IMR-90 (cell line): Measurements from ENCODE around the gene TIGAR. TPM values are rescaled to one million over a fixed set of nuclear protein-coding genes. Genes with fewer than 3 reads are reported as not detected.

Source experiments
- ATAC-seq: fragments of 200-7000 bp; cut with Tn5 transposase; 2 replicates; pipeline ENCODE4 v1.9.1; 2020; ENCODE audit warnings: low read depth, mild to moderate bottlenecking, moderate library complexity
- BruUV-seq: library from RNA; stranded (reverse); fragments of 400-500 nt; replicated peaks from 2 replicates; lab custom pipeline; 2021; lab: Mats Ljungman, UMichigan
- CTCF ChIA-PET: fragments of 300-600 bp; formaldehyde crosslinking; extraction: SDS; loops from one replicate; lab custom pipeline; 2021; ENCODE audit warnings: antibody characterized with exemption; lab: Yijun Ruan, JAX
- POLR2A ChIA-PET: fragments of 300-600 bp; sonication (Branson Sonifier 250); formaldehyde crosslinking; loops from one replicate; lab custom pipeline; 2022; ENCODE audit warnings: antibody characterized with exemption; ENCODE audit not compliant: unreplicated experiment; lab: Charles Lee
- DNase-seq: peaks from one replicate; pipeline ENCODE4 v3.0.0; 2013
- H2AFZ ChIP-seq: replicated peaks from 2 replicates; pipeline ENCODE3; 2013; ENCODE audit warnings: low read length, mild to moderate bottlenecking; ENCODE audit not compliant: poor library complexity
- H2AK5ac ChIP-seq: 2 replicates; pipeline ENCODE4 v1.6.1; 2013; ENCODE audit warnings: low read depth, low read length, inconsistent platforms
- H2AK9ac ChIP-seq: replicated peaks from 2 replicates; pipeline ENCODE3; 2013; ENCODE audit warnings: mild to moderate bottlenecking, low read depth, low read length, moderate library complexity; ENCODE audit not compliant: poor library complexity
- H2BK120ac ChIP-seq: 2 replicates; pipeline ENCODE4 v1.6.1; 2013; ENCODE audit warnings: low read depth, low read length, inconsistent platforms
- H2BK15ac ChIP-seq: 3 replicates; pipeline ENCODE4 v1.6.1; 2013; ENCODE audit warnings: low read depth, low read length, inconsistent platforms
- H2BK20ac ChIP-seq: 2 replicates; pipeline ENCODE4 v1.6.1; 2013; ENCODE audit warnings: low read depth, mild to moderate bottlenecking, inconsistent platforms, low read length, moderate library complexity
- H2BK5ac ChIP-seq: 2 replicates; pipeline ENCODE4 v1.6.1; 2013; ENCODE audit warnings: mild to moderate bottlenecking, low read depth, low read length, inconsistent platforms; ENCODE audit not compliant: poor library complexity, severe bottlenecking
- H3K14ac ChIP-seq: replicated peaks from 2 replicates; pipeline ENCODE4 v1.6.1; 2013; ENCODE audit warnings: low read depth, low read length, inconsistent platforms
- H3K18ac ChIP-seq: 2 replicates; pipeline ENCODE4 v1.6.1; 2013; ENCODE audit warnings: low read depth, low read length, control low read depth
- H3K23ac ChIP-seq: 2 replicates; pipeline ENCODE4 v1.6.1; 2013; ENCODE audit warnings: low read depth, low read length, inconsistent platforms
- H3K27ac ChIP-seq: 2 replicates; pipeline ENCODE4 v1.5.1; 2013; ENCODE audit warnings: mild to moderate bottlenecking, control low read depth, low read length; ENCODE audit not compliant: insufficient read depth
- H3K27me3 ChIP-seq: 2 replicates; pipeline ENCODE4 v1.6.1; 2013; ENCODE audit warnings: low read length; ENCODE audit not compliant: control insufficient read depth, insufficient read depth
- H3K36me3 ChIP-seq: 2 replicates; pipeline ENCODE4 v1.6.1; 2013; ENCODE audit warnings: low read length, mixed read lengths; ENCODE audit not compliant: control insufficient read depth, insufficient read depth
- H3K4ac ChIP-seq: 2 replicates; pipeline ENCODE4 v1.6.1; 2013; ENCODE audit warnings: low read depth, low read length, inconsistent platforms
- H3K4me1 ChIP-seq: 2 replicates; pipeline ENCODE4 v1.6.1; 2013; ENCODE audit warnings: low read length, mixed read lengths; ENCODE audit not compliant: control insufficient read depth, insufficient read depth
- H3K4me2 ChIP-seq: 2 replicates; pipeline ENCODE4 v1.6.1; 2013; ENCODE audit warnings: low read depth, mild to moderate bottlenecking, control low read depth, low read length, moderate library complexity
- H3K4me3 ChIP-seq: 2 replicates; pipeline ENCODE4 v1.5.1; 2013; ENCODE audit warnings: low read depth, mild to moderate bottlenecking, control low read depth, low read length, moderate library complexity; ENCODE audit not compliant: insufficient read depth
- H3K56ac ChIP-seq: 2 replicates; pipeline ENCODE4 v1.6.1; 2013; ENCODE audit warnings: low read length, inconsistent platforms; ENCODE audit not compliant: insufficient read depth; ENCODE audit errors: extremely low read depth
- H3K79me1 ChIP-seq, 2 experiments: 2 replicates each; pipeline ENCODE4 v1.6.1; 2013; ENCODE audit warnings: low read length in 2 of 2, inconsistent platforms in 1 of 2, low read depth in 1 of 2
- H3K9ac ChIP-seq: 2 replicates; pipeline ENCODE4 v1.6.1; 2013; ENCODE audit warnings: low read depth, low read length, control low read depth
- H3K9me1 ChIP-seq: 2 replicates; pipeline ENCODE4 v1.6.1; 2013; ENCODE audit warnings: low read length, inconsistent platforms; ENCODE audit not compliant: insufficient read depth
- H3K9me3 ChIP-seq: 2 replicates; pipeline ENCODE4 v1.6.1; 2013; ENCODE audit warnings: low read length; ENCODE audit not compliant: control insufficient read depth, insufficient read depth
- H4K20me1 ChIP-seq: 2 replicates; pipeline ENCODE4 v1.6.1; 2013; ENCODE audit warnings: low read length, inconsistent platforms; ENCODE audit not compliant: insufficient read depth
- H4K5ac ChIP-seq: 2 replicates; pipeline ENCODE4 v1.6.1; 2013; ENCODE audit warnings: mild to moderate bottlenecking, low read depth, low read length, control low read depth
- H4K8ac ChIP-seq, 2 experiments: 2 replicates each; pipeline ENCODE4 v1.6.1; 2013; ENCODE audit warnings: low read depth in 2 of 2, low read length in 2 of 2, control low read depth in 1 of 2, inconsistent platforms in 1 of 2
- H4K91ac ChIP-seq: 2 replicates; pipeline ENCODE4 v1.6.1; 2013; ENCODE audit warnings: low read depth, low read length, inconsistent platforms; ENCODE audit not compliant: insufficient read depth
- BHLHE40 ChIP-seq: fragments of 150-350 bp; IDR thresholded peaks from 2 replicates; pipeline ENCODE4 v1.6.1; 2016; ENCODE audit warnings: mild to moderate bottlenecking, low read depth, low read length
- CEBPB ChIP-seq: IDR thresholded peaks from 2 replicates; pipeline ENCODE4 v1.6.1; 2012; ENCODE audit warnings: low read depth, low read length, improper control_type of control experiment
- CHD1 ChIP-seq: IDR thresholded peaks from 2 replicates; pipeline ENCODE4 v1.6.1; 2012; ENCODE audit warnings: low read depth, low read length, improper control_type of control experiment
- FOS ChIP-seq: fragments of 150-350 bp; IDR thresholded peaks from 2 replicates; pipeline ENCODE4 v1.6.1; 2016; ENCODE audit warnings: low read depth, low read length
- POLR2A ChIP-seq: IDR thresholded peaks from 2 replicates; pipeline ENCODE4 v1.6.1; 2012; ENCODE audit warnings: mild to moderate bottlenecking, low read depth, low read length
- USF2 ChIP-seq: fragments of 150-350 bp; IDR thresholded peaks from 2 replicates; pipeline ENCODE4 v1.6.1; 2017; ENCODE audit warnings: mild to moderate bottlenecking, antibody characterized with exemption, low read length, low read depth
- WGBS, 2 experiments: methylation state at CpG; one replicate each; pipeline versions ENCODE4 v1.1.5 to v1.1.7; 2013; ENCODE audit warnings: missing lambda C conversion rate in 2 of 2; ENCODE audit not compliant: insufficient read length in 1 of 2; ENCODE audit errors: extremely low coverage in 2 of 2; 5-methylcytosine and 5-hydroxymethylcytosine counted together
- dilution Hi-C: fragments of 300-500 bp; cut with HindIII; formaldehyde crosslinking; loops from one replicate; pipeline ENCODE4 v1.14.3; 2018; ENCODE audit warnings: low sequenced_read_pairs; ENCODE audit not compliant: unreplicated experiment
- in situ Hi-C: fragments of 300-500 bp; cut with MboI; formaldehyde crosslinking; loops from 3 replicates; pipeline ENCODE4 v1.14.3; 2019; ENCODE audit warnings: low sequenced_read_pairs, inconsistent platforms, mixed read lengths
- intact Hi-C: fragments of 100-400 bp; cut with micrococcal nuclease; formaldehyde crosslinking; loops from 2 replicates; pipeline ENCODE4 v1.10.0; 2022
- polyA plus RNA-seq, 3 experiments: library from polyadenylated mRNA; depleted of rRNA; stranded (reverse); fragments of >200 nt; gene quantifications; 2 replicates each; pipeline ENCODE4 v1.2.3, GENCODE V29; 2012; ENCODE audit warnings: low replicate concordance in 1 of 3
- total RNA-seq: library from RNA; depleted of rRNA; stranded (reverse); fragments of >200 nt; gene quantifications from 2 replicates; pipeline ENCODE4 v1.2.3, GENCODE V29; 2012
- TF ChIP-seq, protein P1 (sequence below): fragments of 150-350 bp; IDR thresholded peaks from 2 replicates; pipeline ENCODE4 v1.6.1; 2016; ENCODE audit warnings: low read depth, mild to moderate bottlenecking, low read length, moderate library complexity, borderline replicate concordance

TIGAR gene
- total and polyA plus RNA-seq, 2 of the 4 experiments (the other 2 are of a cell fraction), result 7.3 to 13.7 TPM

DNA sequence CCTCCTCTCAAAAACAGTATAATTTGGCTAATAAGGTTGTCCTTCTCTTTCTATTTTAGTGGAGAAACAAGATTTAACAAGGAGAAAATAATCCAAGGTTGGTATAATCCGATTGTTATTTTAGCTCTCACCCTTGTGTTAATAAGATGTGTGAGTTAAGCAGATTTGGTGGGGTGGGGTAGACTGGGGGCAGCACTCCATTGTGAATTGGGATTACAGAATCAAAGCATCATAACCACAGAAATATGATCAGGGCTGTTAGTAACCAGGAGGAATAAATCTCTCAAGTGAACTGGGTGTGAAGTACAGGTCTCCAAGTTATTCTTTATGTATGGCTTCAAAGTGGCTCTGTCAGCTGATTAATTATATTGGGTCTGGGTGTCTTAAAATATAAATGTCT, 10.2 kb downstream of the TIGAR start:
- Histone ChIP-seq H4K5ac (no peak overlapping the region), H2BK20ac (no peak overlapping the region), H4K20me1 (peaks cover 17% of the 10 kb centered on the region; the same call in 1 of the 2 replicates), H2BK15ac (no peak overlapping the region), H3K14ac (no peak overlapping the region), H3K4ac (no peak overlapping the region), H4K8ac (no peak overlapping the region), H3K9ac (no peak overlapping the region), H3K27me3 (no peaks in the 10 kb centered on the region), H3K79me1 (peaks cover 24 to 29% of the 10 kb centered on the region in 2 experiments), H3K9me3 (no peaks in the 10 kb centered on the region), H3K4me1 (no peaks in the 10 kb centered on the region), H3K4me2 (no peak overlapping the region), H3K18ac (no peak overlapping the region), H3K4me3 (no peak overlapping the region), H4K91ac (no peak overlapping the region), H2BK120ac (no peak overlapping the region), H3K56ac (no peak overlapping the region), H2BK5ac (no peak overlapping the region), H3K9me1 (peaks cover 7% of the 10 kb centered on the region; the same call in 1 of the 2 replicates), H3K23ac (no peak overlapping the region), H3K27ac (no peak overlapping the region), H2AK9ac (no peak overlapping the region), H3K36me3 (peaks cover 9% of the 10 kb centered on the region), H2AFZ (no peak overlapping the region), H2AK5ac (no peak overlapping the region)
- DNase-seq (no peak), ATAC-seq (no peak)
- intact Hi-C loops (no loop called here), in situ Hi-C loops (no loop called here), dilution Hi-C loops (no loop called here)
- no peak for TF ChIP-seq POLR2A
- TF ChIP-seq CHD1, result no peak
- TF ChIP-seq, protein P1, sequence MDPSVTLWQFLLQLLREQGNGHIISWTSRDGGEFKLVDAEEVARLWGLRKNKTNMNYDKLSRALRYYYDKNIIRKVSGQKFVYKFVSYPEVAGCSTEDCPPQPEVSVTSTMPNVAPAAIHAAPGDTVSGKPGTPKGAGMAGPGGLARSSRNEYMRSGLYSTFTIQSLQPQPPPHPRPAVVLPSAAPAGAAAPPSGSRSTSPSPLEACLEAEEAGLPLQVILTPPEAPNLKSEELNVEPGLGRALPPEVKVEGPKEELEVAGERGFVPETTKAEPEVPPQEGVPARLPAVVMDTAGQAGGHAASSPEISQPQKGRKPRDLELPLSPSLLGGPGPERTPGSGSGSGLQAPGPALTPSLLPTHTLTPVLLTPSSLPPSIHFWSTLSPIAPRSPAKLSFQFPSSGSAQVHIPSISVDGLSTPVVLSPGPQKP, result no peak
- TF ChIP-seq CEBPB, result no peak
- TF ChIP-seq USF2, result no peak
- no peak for TF ChIP-seq FOS
- TF ChIP-seq BHLHE40, result no peak
- ChIA-PET CTCF (interaction anchor here (0.6 kb wide), 1 partner anchor 1673 kb away, joined by 5 read pairs; no protein-coding TSS in a partner anchor), POLR2A (no interaction called here)
- WGBS, 2 experiments, result no CpG with 5 or more reads among the region's 1 CpG
- BruUV-seq, result no TSS peak
